Activated CD4-positive, alpha-beta T cell treated with anti-CD3 and anti-CD28 coated beads, Interleukin-2, amount 10 ng/mL, durations not matched to agents 7 days and 5 days (primary cell): Measurements from ENCODE around the gene SCRN1. TPM values are rescaled to one million over a fixed set of nuclear protein-coding genes. Genes with fewer than 3 reads are reported as not detected.
A peak's percentile ranks its signal among the peaks of the same experiment; 100 is the strongest.

Source experiments
- CTCF ChIA-PET: fragments of 350-600 bp; sonication (Branson Sonifier 250); formaldehyde crosslinking; loops from one replicate; lab custom pipeline; 2021; ENCODE audit warnings: antibody characterized with exemption; lab: Charles Lee
- POLR2A ChIA-PET: fragments of 350-600 bp; sonication (Branson Sonifier 250); formaldehyde crosslinking; loops from one replicate; lab custom pipeline; 2021; ENCODE audit warnings: antibody characterized with exemption; lab: Charles Lee
- DNase-seq: peaks from one replicate; pipeline ENCODE4 v3.0.0-alpha.2; 2020
- H3K27ac Mint-ChIP-seq: one replicate; pipeline ENCODE4 v1.8.0; 2021; ENCODE audit warnings: mild to moderate bottlenecking, moderate library complexity, mixed read lengths
- H3K27me3 Mint-ChIP-seq: one replicate; pipeline ENCODE4 v1.8.0; 2021; ENCODE audit warnings: mixed read lengths
- H3K36me3 Mint-ChIP-seq: one replicate; pipeline ENCODE4 v1.8.0; 2021; ENCODE audit warnings: low read depth, mixed read lengths
- H3K4me1 Mint-ChIP-seq: one replicate; pipeline ENCODE4 v1.8.0; 2021; ENCODE audit warnings: mixed read lengths
- H3K4me3 Mint-ChIP-seq: one replicate; pipeline ENCODE4 v1.8.0; 2021; ENCODE audit warnings: mild to moderate bottlenecking, moderate library complexity, mixed read lengths
- H3K9me3 Mint-ChIP-seq: one replicate; pipeline ENCODE4 v1.8.0; 2021; ENCODE audit warnings: mixed read lengths
- total RNA-seq, 2 experiments: library from RNA; stranded (reverse); gene quantifications; one replicate each; pipeline ENCODE4 v1.2.3, GENCODE V29; 2021

Gene SCRN1
- total RNA-seq, 2 experiments from 2014 or later: 2.1 TPM

DNA sequence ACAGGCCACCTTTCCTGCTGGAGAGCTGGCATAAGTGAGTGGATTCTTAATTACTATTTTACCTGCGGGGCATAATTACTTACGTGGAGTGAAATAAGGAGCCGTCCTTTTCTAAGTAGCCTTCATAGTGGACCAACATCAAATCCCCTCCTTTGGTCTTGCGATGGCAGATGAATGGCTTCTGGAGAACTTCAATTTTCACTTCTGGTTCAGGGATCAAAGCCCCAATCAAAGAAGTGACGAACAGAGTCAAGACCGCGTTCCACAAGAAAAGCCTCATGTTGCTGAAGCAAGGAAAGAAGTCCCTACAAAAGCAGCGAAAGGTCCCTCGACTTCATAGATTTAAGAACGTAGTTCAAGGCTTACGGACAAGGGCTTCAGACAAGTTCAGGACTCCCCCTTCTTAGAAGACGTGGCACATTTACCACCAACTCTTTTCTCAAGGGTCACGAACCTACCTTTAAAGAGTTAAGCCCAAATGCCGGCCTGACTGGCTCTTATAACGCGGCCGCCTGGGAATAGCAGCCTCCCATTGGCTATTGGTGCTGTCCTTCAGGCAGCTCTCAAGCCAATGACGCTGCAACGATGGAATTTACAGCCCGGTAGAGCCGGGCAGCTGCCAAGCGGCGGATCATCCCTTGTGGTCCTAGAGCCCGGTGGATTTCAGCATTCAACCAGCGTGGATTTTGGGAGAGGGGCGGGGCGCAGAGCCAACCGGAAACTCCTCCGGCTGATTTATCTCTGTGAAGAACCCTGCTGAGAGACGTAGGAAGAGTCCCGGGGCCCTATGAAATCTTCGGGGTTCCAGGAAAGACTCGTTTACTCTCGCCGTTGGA lies 36.8 kb upstream of the SCRN1 start, which contains the start of gene FKBP14:
Gene FKBP14 (minus strand): TSS at position 474 of the 836 bp plus-strand sequence. CDS start 194 bp downstream, at position 280.
- Mint-ChIP-seq H3K27me3 (no peaks in the 10 kb centered on the region), H3K9me3 (no peaks in the 10 kb centered on the region), H3K4me3 (no peak within 1 kb of the TSS), H3K36me3 (peaks cover 1% of the 10 kb centered on the region), H3K4me1 (peaks cover 34% of the 10 kb centered on the region), H3K27ac (peak within 1 kb of the TSS; percentile 84)
- DNase-seq: peak; percentile 95
- ChIA-PET CTCF (interaction anchor here (1.4 kb wide), 1 partner anchor 35 kb away, joined by 3 read pairs; no protein-coding TSS in a partner anchor), POLR2A (no interaction called here)

DNA sequence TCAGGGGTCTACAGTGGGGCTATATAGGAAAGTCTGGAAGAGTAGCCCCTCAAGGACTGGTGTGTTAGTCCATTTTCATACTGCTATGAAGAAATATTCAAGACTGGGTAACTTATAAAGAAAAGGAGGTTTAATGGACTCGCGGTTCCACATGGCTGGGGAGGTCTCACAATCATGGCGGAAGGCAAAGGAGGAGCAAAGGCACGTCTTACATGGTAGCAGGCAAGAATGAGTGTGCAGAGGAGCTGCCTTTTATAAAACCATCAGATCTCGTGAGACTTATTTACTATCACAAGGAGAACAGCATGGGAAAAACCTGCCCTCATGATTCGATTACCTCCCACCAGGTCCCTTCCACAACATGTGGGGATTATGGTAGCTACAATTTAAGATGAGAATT lies 33.9 kb upstream of the SCRN1 start:
- POLR2A ChIA-PET: no interaction called here
- CTCF ChIA-PET: interaction anchor here (0.7 kb wide), 1 partner anchor 1335 kb away, joined by 3 read pairs; no protein-coding TSS in a partner anchor
- no peaks in the 10 kb centered on the region for H3K27me3 Mint-ChIP-seq
- no peak overlapping the region for H3K4me3 Mint-ChIP-seq
- DNase-seq: no peak
- peaks cover 34% of the 10 kb centered on the region for H3K4me1 Mint-ChIP-seq
- H3K9me3 Mint-ChIP-seq: no peaks in the 10 kb centered on the region
- H3K27ac Mint-ChIP-seq: no peak overlapping the region
- peaks cover 1% of the 10 kb centered on the region for H3K36me3 Mint-ChIP-seq

DNA sequence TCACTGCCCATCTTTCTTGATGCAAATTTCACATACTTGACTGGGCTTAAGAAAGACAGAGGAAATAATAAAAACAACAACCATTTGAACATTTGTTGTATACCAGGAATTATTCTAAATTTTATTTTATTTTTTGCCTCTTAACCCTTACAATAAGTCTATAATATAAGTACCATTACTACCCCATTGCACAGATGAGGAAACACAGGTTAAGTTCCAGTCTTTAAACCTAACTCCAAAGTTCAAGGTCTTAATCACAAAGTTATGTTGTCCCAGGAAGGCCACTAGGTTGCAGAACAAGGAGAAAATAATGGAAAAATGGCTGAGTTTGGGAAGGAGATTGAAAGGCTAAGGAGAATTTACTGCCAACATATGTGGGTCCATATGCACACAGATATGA lies 33.4 kb upstream of the SCRN1 start:
- ChIA-PET POLR2A (no interaction called here), CTCF (no interaction called here)
- Mint-ChIP-seq H3K4me3 (no peak overlapping the region), H3K9me3 (no peaks in the 10 kb centered on the region), H3K36me3 (peaks cover 1% of the 10 kb centered on the region), H3K27ac (no peak overlapping the region), H3K4me1 (peaks cover 34% of the 10 kb centered on the region), H3K27me3 (no peaks in the 10 kb centered on the region)
- DNase-seq: no peak

DNA sequence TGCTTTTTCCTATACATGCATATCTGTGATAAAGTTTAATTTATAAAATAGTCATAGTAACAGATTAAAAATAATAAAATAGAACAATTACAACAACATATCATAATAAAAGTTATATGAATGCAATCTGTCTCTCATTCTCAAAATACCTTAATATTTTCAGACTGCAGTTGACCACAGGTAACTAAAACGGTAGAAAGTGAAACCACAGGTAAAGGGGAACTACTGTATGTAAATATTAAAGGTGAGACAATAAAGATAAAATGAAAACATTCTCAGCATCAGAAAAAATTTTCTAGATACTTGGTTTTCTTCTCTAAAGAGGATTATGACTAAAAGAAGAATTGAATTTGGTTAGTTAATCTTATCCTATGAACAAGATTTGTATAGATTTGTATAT lies 30.9 kb upstream of the SCRN1 start:
- CTCF ChIA-PET: no interaction called here
- peaks cover 19% of the 10 kb centered on the region for H3K4me1 Mint-ChIP-seq
- no peak for DNase-seq
- no peak overlapping the region for H3K27ac Mint-ChIP-seq
- POLR2A ChIA-PET: no interaction called here
- peaks cover 1% of the 10 kb centered on the region for H3K36me3 Mint-ChIP-seq
- H3K9me3 Mint-ChIP-seq: no peaks in the 10 kb centered on the region
- no peak overlapping the region for H3K4me3 Mint-ChIP-seq
- H3K27me3 Mint-ChIP-seq: no peaks in the 10 kb centered on the region

DNA sequence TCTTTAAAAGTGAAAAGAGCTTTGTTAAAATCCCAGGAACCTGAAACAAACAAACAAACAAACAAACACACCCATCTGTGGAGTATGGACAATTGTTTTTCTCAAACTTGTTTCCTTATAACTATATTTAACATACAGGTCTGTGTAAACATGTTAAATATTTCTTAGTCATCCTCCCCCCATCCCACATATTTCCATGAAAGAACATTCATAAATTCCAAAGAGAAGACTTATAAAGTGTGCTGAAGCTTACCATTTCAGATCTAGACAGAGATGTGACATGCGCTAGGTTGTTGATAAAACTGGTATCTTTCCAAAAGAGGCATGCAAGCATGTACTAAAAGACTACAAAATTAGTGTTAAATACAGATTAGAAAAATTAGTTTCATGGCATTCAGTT lies 30.4 kb upstream of the SCRN1 start:
- no peak overlapping the region for H3K4me3 Mint-ChIP-seq
- H3K4me1 Mint-ChIP-seq: peaks cover 14% of the 10 kb centered on the region
- ChIA-PET CTCF (no interaction called here), POLR2A (no interaction called here)
- H3K27me3 Mint-ChIP-seq: no peaks in the 10 kb centered on the region
- peaks cover 1% of the 10 kb centered on the region for H3K36me3 Mint-ChIP-seq
- H3K9me3 Mint-ChIP-seq: no peaks in the 10 kb centered on the region
- H3K27ac Mint-ChIP-seq: no peak overlapping the region
- no peak for DNase-seq

DNA sequence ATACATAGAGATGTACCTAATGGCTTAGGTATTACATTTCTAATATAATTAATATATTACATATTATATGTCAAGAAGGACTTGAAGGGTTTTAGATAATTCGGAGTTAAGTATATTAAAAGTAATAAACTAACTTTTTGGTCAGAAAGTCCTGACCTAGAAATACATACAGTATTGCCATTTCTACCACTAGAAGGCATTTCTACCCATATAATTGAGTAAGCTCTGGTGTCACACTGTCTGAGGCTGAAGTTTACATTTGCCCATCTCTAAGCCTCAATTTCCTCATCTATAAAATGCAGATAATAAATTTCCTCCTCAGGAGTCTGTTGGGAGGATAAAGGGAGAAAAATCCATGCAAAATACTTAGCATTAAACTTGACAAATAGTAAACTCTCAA lies 29.8 kb upstream of the SCRN1 start:
- no peak for DNase-seq
- ChIA-PET POLR2A (no interaction called here), CTCF (no interaction called here)
- peaks cover 11% of the 10 kb centered on the region for H3K4me1 Mint-ChIP-seq
- no peaks in the 10 kb centered on the region for H3K9me3 Mint-ChIP-seq
- H3K36me3 Mint-ChIP-seq: peaks cover 1% of the 10 kb centered on the region
- H3K27ac Mint-ChIP-seq: no peak overlapping the region
- no peak overlapping the region for H3K4me3 Mint-ChIP-seq
- no peaks in the 10 kb centered on the region for H3K27me3 Mint-ChIP-seq

DNA sequence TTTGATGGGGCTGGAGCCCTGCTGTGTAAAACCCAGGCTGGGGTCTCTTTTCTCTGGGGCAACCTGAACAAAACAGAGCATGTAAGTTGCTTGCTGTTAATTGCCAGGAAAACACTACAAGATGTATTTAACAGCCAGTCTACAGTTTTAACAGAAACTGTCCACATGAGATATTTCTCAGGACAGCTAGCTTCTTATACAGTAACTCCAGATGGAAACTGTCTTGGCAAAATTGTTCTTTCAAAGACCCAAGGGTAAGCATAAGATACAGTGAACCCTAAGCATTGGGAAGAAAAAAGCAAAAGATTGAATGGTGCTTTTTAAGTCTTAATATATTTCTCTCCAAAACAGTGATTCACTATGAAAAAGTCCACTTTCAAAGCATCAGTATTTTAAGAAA lies 28.9 kb upstream of the SCRN1 start:
- no peaks in the 10 kb centered on the region for H3K36me3 Mint-ChIP-seq
- ChIA-PET POLR2A (no interaction called here), CTCF (no interaction called here)
- DNase-seq: no peak
- H3K9me3 Mint-ChIP-seq: no peaks in the 10 kb centered on the region
- H3K4me3 Mint-ChIP-seq: no peak overlapping the region
- no peak overlapping the region for H3K27ac Mint-ChIP-seq
- no peaks in the 10 kb centered on the region for H3K27me3 Mint-ChIP-seq
- peaks cover 5% of the 10 kb centered on the region for H3K4me1 Mint-ChIP-seq

DNA sequence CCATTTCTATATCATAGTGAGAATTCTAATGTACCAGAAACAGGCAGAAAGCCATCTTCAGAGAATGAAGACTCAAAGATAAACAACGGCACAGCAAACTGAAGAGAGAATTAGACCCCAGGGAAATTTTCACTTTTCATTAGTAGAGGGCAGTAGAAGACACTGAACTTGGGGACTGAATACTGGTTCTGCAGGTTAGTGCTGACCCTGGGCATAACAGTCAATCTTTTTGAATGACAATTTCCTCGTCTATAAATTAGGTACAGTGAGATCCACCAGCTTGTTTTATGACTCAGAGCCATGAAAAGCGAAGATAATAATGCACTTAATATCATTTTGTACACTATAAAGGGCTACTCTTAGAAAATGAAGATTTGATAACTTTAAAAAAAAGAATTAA lies 23.2 kb upstream of the SCRN1 start:
- Mint-ChIP-seq H3K36me3 (no peaks in the 10 kb centered on the region), H3K27ac (no peak overlapping the region), H3K27me3 (no peaks in the 10 kb centered on the region), H3K4me3 (no peak overlapping the region), H3K4me1 (no peaks in the 10 kb centered on the region), H3K9me3 (no peaks in the 10 kb centered on the region)
- DNase-seq: no peak
- ChIA-PET POLR2A (no interaction called here), CTCF (no interaction called here)

DNA sequence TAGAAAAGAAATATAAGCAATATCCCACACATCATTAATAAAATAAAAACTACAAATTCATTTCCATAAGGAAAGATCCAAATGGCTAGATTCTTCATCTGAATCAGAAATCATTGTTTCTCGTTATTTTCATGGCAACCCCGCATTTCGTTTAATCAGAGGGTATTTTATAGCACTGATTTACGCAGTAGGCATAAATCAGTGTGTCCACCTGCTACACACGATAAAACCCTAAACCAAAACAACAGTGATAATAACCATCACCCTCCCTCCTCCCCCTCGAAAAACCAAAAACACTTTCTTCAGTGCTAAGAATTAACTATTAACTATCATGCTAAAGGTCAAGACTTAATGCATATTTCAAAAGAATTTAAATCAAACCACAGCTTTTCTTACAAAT lies 20.4 kb upstream of the SCRN1 start:
- H3K36me3 Mint-ChIP-seq: no peaks in the 10 kb centered on the region
- H3K27ac Mint-ChIP-seq: no peak overlapping the region
- no peaks in the 10 kb centered on the region for H3K27me3 Mint-ChIP-seq
- no peaks in the 10 kb centered on the region for H3K4me1 Mint-ChIP-seq
- CTCF ChIA-PET: no interaction called here
- H3K9me3 Mint-ChIP-seq: no peaks in the 10 kb centered on the region
- DNase-seq: no peak
- POLR2A ChIA-PET: no interaction called here
- H3K4me3 Mint-ChIP-seq: no peak overlapping the region

DNA sequence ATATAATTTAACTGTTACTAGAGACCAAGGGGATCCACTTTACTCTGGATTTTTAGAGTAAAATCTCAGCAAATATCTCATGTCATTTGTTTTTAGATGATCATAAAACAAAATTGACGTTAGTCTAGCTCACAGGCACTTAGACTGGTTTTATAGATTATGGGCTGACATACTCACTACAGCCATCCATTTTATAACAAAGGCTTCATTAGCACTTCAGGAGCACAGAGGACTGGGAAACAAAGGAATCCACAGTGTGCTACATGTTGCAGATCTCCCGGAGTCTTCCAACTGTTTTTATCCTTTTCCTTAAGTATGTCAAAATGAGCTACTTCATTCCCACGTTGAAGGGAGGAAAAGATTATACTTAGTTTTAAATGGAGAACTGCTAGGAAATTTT lies 15.9 kb upstream of the SCRN1 start:
- H3K4me1 Mint-ChIP-seq: no peaks in the 10 kb centered on the region
- H3K9me3 Mint-ChIP-seq: no peaks in the 10 kb centered on the region
- H3K27me3 Mint-ChIP-seq: peaks cover 8% of the 10 kb centered on the region
- H3K36me3 Mint-ChIP-seq: no peaks in the 10 kb centered on the region
- no peak overlapping the region for H3K4me3 Mint-ChIP-seq
- H3K27ac Mint-ChIP-seq: no peak overlapping the region
- DNase-seq: no peak
- POLR2A ChIA-PET: no interaction called here
- CTCF ChIA-PET: no interaction called here

DNA sequence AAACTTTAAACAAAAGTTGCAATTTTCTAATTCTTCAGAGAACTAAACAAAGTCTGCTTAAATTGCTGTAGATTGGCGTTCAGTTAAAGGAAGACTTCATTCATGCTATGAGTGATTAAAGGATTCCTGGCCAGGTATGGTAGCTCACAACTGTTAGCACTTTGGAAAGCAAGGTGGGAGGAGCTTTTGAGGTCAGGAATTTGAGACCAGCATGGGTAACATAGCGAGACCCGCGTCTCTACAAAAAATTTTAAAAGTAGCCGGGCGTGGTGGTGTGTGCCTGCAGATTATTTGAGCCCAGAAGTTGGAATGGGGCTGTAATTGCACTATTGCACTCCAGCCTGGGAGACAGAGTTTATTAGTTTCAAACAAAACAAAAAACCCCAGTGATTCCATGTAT lies 13.5 kb upstream of the SCRN1 start:
- no peak for DNase-seq
- Mint-ChIP-seq H3K4me3 (no peak overlapping the region), H3K9me3 (no peaks in the 10 kb centered on the region), H3K27me3 (peaks cover 16% of the 10 kb centered on the region), H3K27ac (no peak overlapping the region), H3K36me3 (no peaks in the 10 kb centered on the region), H3K4me1 (no peaks in the 10 kb centered on the region)
- POLR2A ChIA-PET: no interaction called here
- CTCF ChIA-PET: no interaction called here

DNA sequence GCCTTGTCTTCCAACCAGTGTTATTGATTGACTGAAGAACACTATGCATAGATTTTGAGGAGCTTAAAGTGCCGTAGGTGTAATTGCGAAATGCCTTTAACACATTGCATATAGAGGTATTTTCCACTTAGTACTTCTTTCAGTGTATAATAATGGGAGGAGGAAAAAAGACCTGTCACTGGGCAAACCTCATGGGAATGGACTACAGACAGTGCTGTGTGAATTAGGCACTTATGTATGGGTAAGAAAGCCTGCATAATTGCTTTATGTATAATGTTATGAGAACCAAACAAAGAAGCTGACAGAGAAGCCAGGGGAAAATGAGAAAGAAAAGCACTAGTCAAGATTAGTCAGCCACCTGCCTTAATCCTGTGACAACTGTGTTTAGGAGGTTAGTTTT lies 12.4 kb upstream of the SCRN1 start:
- Mint-ChIP-seq H3K27ac (no peak overlapping the region), H3K4me1 (no peaks in the 10 kb centered on the region), H3K9me3 (no peaks in the 10 kb centered on the region), H3K36me3 (no peaks in the 10 kb centered on the region), H3K27me3 (peaks cover 20% of the 10 kb centered on the region), H3K4me3 (no peak overlapping the region)
- ChIA-PET POLR2A (no interaction called here), CTCF (no interaction called here)
- no peak for DNase-seq

DNA sequence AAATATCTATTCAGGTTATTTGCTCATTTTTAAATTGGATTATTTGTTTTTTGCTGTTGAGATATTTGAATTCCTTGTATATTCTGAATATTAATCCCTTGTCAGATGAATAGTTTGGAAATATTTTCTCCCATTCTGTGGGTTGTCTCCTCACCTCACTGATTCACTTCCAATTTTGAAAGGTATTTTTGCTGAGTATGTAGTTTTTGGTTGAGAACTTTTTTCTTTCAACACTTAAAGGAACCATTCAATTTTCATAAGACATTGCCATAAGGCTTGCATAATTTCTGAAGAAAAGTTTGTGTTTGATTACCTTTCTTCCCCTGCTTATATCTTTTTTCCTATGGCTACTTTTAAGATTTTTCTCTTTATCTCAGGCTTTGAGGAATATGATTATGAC lies 8.9 kb upstream of the SCRN1 start:
- H3K4me1 Mint-ChIP-seq: no peaks in the 10 kb centered on the region
- no peak for DNase-seq
- peaks cover 28% of the 10 kb centered on the region for H3K27me3 Mint-ChIP-seq
- CTCF ChIA-PET: interaction anchor here (0.7 kb wide), 1 partner anchor 257 kb away, joined by 3 read pairs; no protein-coding TSS in a partner anchor
- peaks cover 2% of the 10 kb centered on the region for H3K36me3 Mint-ChIP-seq
- no peak overlapping the region for H3K27ac Mint-ChIP-seq
- no peak overlapping the region for H3K4me3 Mint-ChIP-seq
- POLR2A ChIA-PET: no interaction called here
- H3K9me3 Mint-ChIP-seq: peaks cover 7% of the 10 kb centered on the region

DNA sequence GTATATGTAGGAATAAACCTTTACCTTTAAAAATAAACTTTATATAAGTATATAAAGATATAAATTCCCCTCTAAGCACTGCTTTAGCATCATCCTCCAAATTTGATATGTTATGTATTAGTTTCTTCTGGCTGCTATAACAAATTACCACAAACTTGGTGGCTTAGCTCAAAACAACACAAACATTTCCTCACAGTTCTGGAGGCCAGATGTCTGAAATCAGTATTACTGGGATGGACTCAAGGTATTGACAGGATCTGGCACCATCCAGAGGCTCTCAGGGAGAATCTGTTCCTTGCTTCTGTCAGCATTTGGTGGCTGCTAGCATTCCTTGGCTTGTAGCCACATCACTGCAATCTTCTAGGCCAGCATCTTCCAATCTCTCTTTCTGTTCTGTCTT lies 6.7 kb upstream of the SCRN1 start:
- Mint-ChIP-seq H3K9me3 (peaks cover 18% of the 10 kb centered on the region), H3K36me3 (peaks cover 2% of the 10 kb centered on the region), H3K4me3 (no peak overlapping the region), H3K27me3 (peaks cover 42% of the 10 kb centered on the region), H3K27ac (no peak overlapping the region), H3K4me1 (no peaks in the 10 kb centered on the region)
- no peak for DNase-seq
- ChIA-PET CTCF (no interaction called here), POLR2A (no interaction called here)
